HCT116 (cell line): Measurements from ENCODE around the gene USP24. TPM values are rescaled to one million over a fixed set of nuclear protein-coding genes. Genes with fewer than 3 reads are reported as not detected.

Experiments
- ATAC-seq: fragments of 200-7000 bp; cut with Tn5 transposase; 2 replicates; pipeline ENCODE4 v1.9.1; 2020; ENCODE audit warnings: mild to moderate bottlenecking, moderate library complexity
- BruUV-seq: library from RNA; stranded (reverse); fragments of 400-500 nt; replicated peaks from 2 replicates; lab custom pipeline; 2021; lab: Mats Ljungman, UMichigan
- CTCF ChIA-PET: fragments of 300-600 bp; sonication (Branson Sonifier 250); formaldehyde crosslinking; loops from one replicate; lab custom pipeline; 2021; ENCODE audit warnings: antibody characterized with exemption; lab: Charles Lee
- POLR2A ChIA-PET: fragments of 300-600, 350-600 bp; sonication (Branson Sonifier 250); formaldehyde crosslinking; loops from one replicate; lab custom pipeline; 2021; ENCODE audit warnings: antibody characterized with exemption; lab: Charles Lee
- RAD21 ChIA-PET, 2 experiments: fragments of 300-600 bp; sonication (Branson Sonifier 250); formaldehyde crosslinking; loops; one replicate each; lab custom pipeline; 2023; ENCODE audit warnings: low total read pairs in 2 of 2; ENCODE audit not compliant: uncharacterized antibody in 2 of 2, unreplicated experiment in 2 of 2, low non-redundant PET in 1 of 2; lab: Charles Lee
- DNase-seq: peaks from one replicate; pipeline ENCODE4 v3.0.0-alpha.2; 2010; ENCODE audit warnings: low read depth, low spot score
- H2AFZ ChIP-seq: fragments of 200-600 bp; shearing (Covaris generic), sonication (generic); 2 replicates; pipeline ENCODE4 v1.6.1; 2017; ENCODE audit warnings: low read depth, mixed run types, mixed read lengths, antibody characterized with exemption, low read length; ENCODE audit not compliant: poor library complexity, severe bottlenecking
- H3K27ac ChIP-seq: 2 replicates; pipeline ENCODE4 v1.5.1; 2012; ENCODE audit warnings: low read depth, low read length
- H3K27me3 ChIP-seq: fragments of 200-600 bp; sonication (generic); 2 replicates; pipeline ENCODE4 v1.6.1; 2016; ENCODE audit warnings: mixed run types, low read length, mixed read lengths; ENCODE audit not compliant: insufficient read depth
- H3K36me3 ChIP-seq, 2 experiments: fragments of 200-500 bp in 1 of 2; fragments of 200-600 bp in 1 of 2; sonication (Bioruptor generic) in 1 of 2; sonication (generic) in 1 of 2; 2 replicates each; pipeline versions ENCODE4 v1.5.1 to v1.6.1; 2014 to 2016; ENCODE audit warnings: low read length in 2 of 2, inconsistent platforms in 1 of 2, mixed read lengths in 1 of 2, mixed run types in 1 of 2; ENCODE audit not compliant: insufficient read depth in 2 of 2, control insufficient read depth in 1 of 2
- H3K4me1 ChIP-seq, 2 experiments: fragments of 200-600 bp in 1 of 2; sonication (generic) in 1 of 2; 2 replicates each; pipeline versions ENCODE4 v1.5.1 to v1.6.1; 2012 to 2017; ENCODE audit warnings: low read length in 2 of 2, inconsistent platforms in 1 of 2, mild to moderate bottlenecking in 1 of 2, mixed read lengths in 1 of 2, mixed run types in 1 of 2, moderate library complexity in 1 of 2; ENCODE audit not compliant: insufficient read depth in 2 of 2, control insufficient read depth in 1 of 2
- H3K4me2 ChIP-seq: fragments of 200-600 bp; sonication (generic); 2 replicates; pipeline ENCODE4 v1.6.1; 2017; ENCODE audit warnings: mixed run types, low read length, mixed read lengths
- H3K4me3 ChIP-seq, 2 experiments: fragments of 200-600 bp in 1 of 2; sonication (generic) in 1 of 2; replicated peaks in 1 of 2; 2 replicates each; pipeline ENCODE4 v1.5.1; 2011 to 2016; ENCODE audit warnings: low read length in 2 of 2, control low read depth in 1 of 2, low read depth in 1 of 2, mild to moderate bottlenecking in 1 of 2, mixed read lengths in 1 of 2, mixed run types in 1 of 2
- H3K79me2 ChIP-seq: fragments of 200-600 bp; sonication (generic); 2 replicates; pipeline ENCODE4 v1.6.1; 2017; ENCODE audit warnings: mild to moderate bottlenecking, mixed run types, low read length, moderate library complexity, mixed read lengths; ENCODE audit not compliant: insufficient read depth
- H3K9ac ChIP-seq: fragments of 200-600 bp; sonication (generic); 2 replicates; pipeline ENCODE4 v1.6.1; 2016; ENCODE audit warnings: low read length, mixed read lengths
- H3K9me2 ChIP-seq: fragments of 200-600 bp; sonication (generic), shearing (Covaris generic); 2 replicates; pipeline ENCODE4 v1.6.1; 2017; ENCODE audit warnings: mixed run types, mild to moderate bottlenecking, moderate library complexity; ENCODE audit not compliant: insufficient read depth
- H3K9me3 ChIP-seq, 2 experiments: fragments of 200-500 bp in 1 of 2; fragments of 200-600 bp in 1 of 2; sonication (Bioruptor generic) in 1 of 2; sonication (generic) in 1 of 2; 2 replicates each; pipeline ENCODE4 v1.6.1; 2014 to 2017; ENCODE audit warnings: low read length in 2 of 2, mixed read lengths in 2 of 2, inconsistent platforms in 1 of 2, low read depth in 1 of 2, mild to moderate bottlenecking in 1 of 2, mixed run types in 1 of 2, moderate library complexity in 1 of 2; ENCODE audit not compliant: control insufficient read depth in 1 of 2, insufficient read depth in 1 of 2
- H4K20me1 ChIP-seq: fragments of 200-600 bp; sonication (generic), shearing (Covaris generic); 2 replicates; pipeline ENCODE4 v1.6.1; 2017; ENCODE audit warnings: mixed run types, mild to moderate bottlenecking, moderate library complexity; ENCODE audit not compliant: insufficient read depth
- CBX3 ChIP-seq: IDR thresholded peaks from 2 replicates; pipeline ENCODE4 v1.6.1; 2012; ENCODE audit warnings: low read depth
- CEBPB ChIP-seq: IDR thresholded peaks from 2 replicates; pipeline ENCODE4 v1.6.1; 2012; ENCODE audit warnings: low read depth
- EZH2 ChIP-seq: fragments of 200-600 bp; sonication (generic); IDR thresholded peaks from 2 replicates; pipeline ENCODE4 v1.6.1; 2017; ENCODE audit warnings: antibody characterized with exemption, mixed run types
- EZH2phosphoT487 ChIP-seq: fragments of 200-600 bp; IDR thresholded peaks from 2 replicates; pipeline ENCODE4 v1.6.1; 2018; ENCODE audit warnings: antibody characterized with exemption, borderline replicate concordance
- FOSL1 ChIP-seq: IDR thresholded peaks from 2 replicates; pipeline ENCODE4 v1.6.1; 2012; ENCODE audit warnings: low read depth
- POLR2AphosphoS5 ChIP-seq: IDR thresholded peaks from 2 replicates; pipeline ENCODE4 v1.6.1; 2011; ENCODE audit warnings: mild to moderate bottlenecking, low read depth, low read length, moderate library complexity
- REST ChIP-seq: IDR thresholded peaks from 2 replicates; pipeline ENCODE4 v1.6.1; 2012; ENCODE audit warnings: low read depth
- SP1 ChIP-seq: IDR thresholded peaks from 2 replicates; pipeline ENCODE4 v1.6.1; 2012; ENCODE audit warnings: low read depth
- TCF7L2 ChIP-seq: IDR thresholded peaks from 2 replicates; pipeline ENCODE4 v1.7.0; 2011; ENCODE audit warnings: borderline replicate concordance, inconsistent platforms; ENCODE audit not compliant: insufficient read depth, insufficient read length; ENCODE audit errors: extremely low read depth
- YY1 ChIP-seq: IDR thresholded peaks from 2 replicates; pipeline ENCODE4 v1.6.1; 2011; ENCODE audit warnings: low read length, low read depth, moderate library complexity, mild to moderate bottlenecking; ENCODE audit not compliant: insufficient replicate concordance; ENCODE audit errors: extremely low read depth
- ZFX ChIP-seq: fragments of 450-650 bp; IDR thresholded peaks from 2 replicates; pipeline ENCODE4 v1.6.1; 2017
- intact Hi-C: fragments of 100-400 bp; cut with micrococcal nuclease; formaldehyde crosslinking; loops from 2 replicates; pipeline ENCODE4 v1.10.0; 2022
- total RNA-seq: library from RNA; stranded (reverse); gene quantifications from one replicate; pipeline ENCODE4 v1.2.1, GENCODE V29; 2021; ENCODE audit not compliant: unreplicated experiment
- TF ChIP-seq, protein P1 (sequence below), 3 experiments: fragments of 200-600 bp in 1 of 3; sonication (generic) in 1 of 3; IDR thresholded peaks in 2 of 3; conservative IDR thresholded peaks in 1 of 3; 2 replicates each; pipeline ENCODE4 v1.5.1; 2012 to 2017; ENCODE audit warnings: low read depth in 2 of 3, low read length in 2 of 3, antibody characterized with exemption in 1 of 3, borderline replicate concordance in 1 of 3, control low read depth in 1 of 3, mild to moderate bottlenecking in 1 of 3, mixed read lengths in 1 of 3, mixed run types in 1 of 3, moderate library complexity in 1 of 3; ENCODE audit not compliant: insufficient read depth in 1 of 3

Gene USP24
- total RNA-seq, 1 experiment from 2014 or later = 34.2 TPM

GRCh38 chr1:55197099-55197498, 18.1 kb downstream of the USP24 start:
- TF ChIP-seq FOSL1 (no peak), EZH2phosphoT487 (no peak), SP1 (no peak), TCF7L2 (no peak), EZH2 (no peak), YY1 (no peak), CEBPB (no peak), REST (no peak), ZFX (no peak), CBX3 (no peak), POLR2AphosphoS5 (no peak)
- TF ChIP-seq, protein P1, sequence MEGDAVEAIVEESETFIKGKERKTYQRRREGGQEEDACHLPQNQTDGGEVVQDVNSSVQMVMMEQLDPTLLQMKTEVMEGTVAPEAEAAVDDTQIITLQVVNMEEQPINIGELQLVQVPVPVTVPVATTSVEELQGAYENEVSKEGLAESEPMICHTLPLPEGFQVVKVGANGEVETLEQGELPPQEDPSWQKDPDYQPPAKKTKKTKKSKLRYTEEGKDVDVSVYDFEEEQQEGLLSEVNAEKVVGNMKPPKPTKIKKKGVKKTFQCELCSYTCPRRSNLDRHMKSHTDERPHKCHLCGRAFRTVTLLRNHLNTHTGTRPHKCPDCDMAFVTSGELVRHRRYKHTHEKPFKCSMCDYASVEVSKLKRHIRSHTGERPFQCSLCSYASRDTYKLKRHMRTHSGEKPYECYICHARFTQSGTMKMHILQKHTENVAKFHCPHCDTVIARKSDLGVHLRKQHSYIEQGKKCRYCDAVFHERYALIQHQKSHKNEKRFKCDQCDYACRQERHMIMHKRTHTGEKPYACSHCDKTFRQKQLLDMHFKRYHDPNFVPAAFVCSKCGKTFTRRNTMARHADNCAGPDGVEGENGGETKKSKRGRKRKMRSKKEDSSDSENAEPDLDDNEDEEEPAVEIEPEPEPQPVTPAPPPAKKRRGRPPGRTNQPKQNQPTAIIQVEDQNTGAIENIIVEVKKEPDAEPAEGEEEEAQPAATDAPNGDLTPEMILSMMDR (IDR thresholded peaks at IDR 0.05 in 2 of 3, conservative IDR thresholded peaks at IDR 0.05 in 1 of 3; ENCODE audit: borderline replicate concordance in 1 of 3, insufficient read depth in 1 of 3, low read depth in 2 of 3, low read length in 2 of 3) = no peak
- Histone ChIP-seq H4K20me1 (peaks cover 3% of the 10 kb centered on the region; the same call in 1 of the 2 replicates), H2AFZ (no peak overlapping the region), H3K4me1 (no peaks in the 10 kb centered on the region), H3K36me3 (no peaks in the 10 kb centered on the region), H3K9ac (no peak overlapping the region), H3K4me2 (no peak overlapping the region), H3K9me2 (no peaks in the 10 kb centered on the region), H3K79me2 (peaks cover 92% of the 10 kb centered on the region), H3K27ac (no peak overlapping the region), H3K4me3 (no peak overlapping the region), H3K9me3 (no peaks in the 10 kb centered on the region), H3K27me3 (no peaks in the 10 kb centered on the region)
- DNase-seq = no peak
- no peak for ATAC-seq
- POLR2A ChIA-PET = no interaction called here
- intact Hi-C loops = no loop called here
- CTCF ChIA-PET = no interaction called here
- RAD21 ChIA-PET = no interaction called here
- no TSS peak for BruUV-seq
